Embryonic facial prominence (tissue), 1 donor: ENCODE data around the gene FAM222A.

ENCODE experiments used
- DNase-seq: peaks from one replicate; pipeline ENCODE4 v3.0.0-alpha.2; 2016; ENCODE audit errors: extremely low spot score

Gene FAM222A

GRCh38 chr12:109725321-109726105 lies 11.9 kb downstream of the FAM222A start:
- no peak for DNase-seq

GRCh38 chr12:109726106-109726497 lies 12.5 kb downstream of the FAM222A start:
- DNase-seq: no peak

GRCh38 chr12:109726511-109727038 lies 12.9 kb downstream of the FAM222A start:
- DNase-seq: no peak

- DNase-seq: no peak
Observed at GRCh38 chr12:109727039-109727723, 13.6 kb downstream of the FAM222A start.

GRCh38 chr12:109727746-109728726 lies 14.4 kb downstream of the FAM222A start:
- no peak for DNase-seq

GRCh38 chr12:109728921-109729320 lies 15.3 kb downstream of the FAM222A start:
- no peak for DNase-seq

- no peak for DNase-seq
Observed at GRCh38 chr12:109729371-109729781, 15.8 kb downstream of the FAM222A start.

- DNase-seq: no peak
Observed at GRCh38 chr12:109729801-109730200, 16.2 kb downstream of the FAM222A start.

GRCh38 chr12:109730306-109731145 lies 16.9 kb downstream of the FAM222A start:
- DNase-seq: no peak

GRCh38 chr12:109731231-109731731 lies 17.7 kb downstream of the FAM222A start:
- DNase-seq: no peak

GRCh38 chr12:109731806-109732205 lies 18.2 kb downstream of the FAM222A start:
- DNase-seq: no peak

- DNase-seq: no peak
Observed at GRCh38 chr12:109732321-109733305, 19.0 kb downstream of the FAM222A start.

- DNase-seq: no peak
Observed at GRCh38 chr12:109734219-109735000, 20.8 kb downstream of the FAM222A start.

- DNase-seq: no peak
Observed at GRCh38 chr12:109735051-109735521, 21.5 kb downstream of the FAM222A start.

- no peak for DNase-seq
Observed at GRCh38 chr12:109735825-109736551, 22.4 kb downstream of the FAM222A start.

GRCh38 chr12:109736552-109737108 lies 23.0 kb downstream of the FAM222A start:
- DNase-seq: peak; percentile 55

GRCh38 chr12:109737126-109737525 lies 23.5 kb downstream of the FAM222A start:
- DNase-seq: no peak
